ENCODE results near the gene WIZ.

The WIZ gene

DNA sequence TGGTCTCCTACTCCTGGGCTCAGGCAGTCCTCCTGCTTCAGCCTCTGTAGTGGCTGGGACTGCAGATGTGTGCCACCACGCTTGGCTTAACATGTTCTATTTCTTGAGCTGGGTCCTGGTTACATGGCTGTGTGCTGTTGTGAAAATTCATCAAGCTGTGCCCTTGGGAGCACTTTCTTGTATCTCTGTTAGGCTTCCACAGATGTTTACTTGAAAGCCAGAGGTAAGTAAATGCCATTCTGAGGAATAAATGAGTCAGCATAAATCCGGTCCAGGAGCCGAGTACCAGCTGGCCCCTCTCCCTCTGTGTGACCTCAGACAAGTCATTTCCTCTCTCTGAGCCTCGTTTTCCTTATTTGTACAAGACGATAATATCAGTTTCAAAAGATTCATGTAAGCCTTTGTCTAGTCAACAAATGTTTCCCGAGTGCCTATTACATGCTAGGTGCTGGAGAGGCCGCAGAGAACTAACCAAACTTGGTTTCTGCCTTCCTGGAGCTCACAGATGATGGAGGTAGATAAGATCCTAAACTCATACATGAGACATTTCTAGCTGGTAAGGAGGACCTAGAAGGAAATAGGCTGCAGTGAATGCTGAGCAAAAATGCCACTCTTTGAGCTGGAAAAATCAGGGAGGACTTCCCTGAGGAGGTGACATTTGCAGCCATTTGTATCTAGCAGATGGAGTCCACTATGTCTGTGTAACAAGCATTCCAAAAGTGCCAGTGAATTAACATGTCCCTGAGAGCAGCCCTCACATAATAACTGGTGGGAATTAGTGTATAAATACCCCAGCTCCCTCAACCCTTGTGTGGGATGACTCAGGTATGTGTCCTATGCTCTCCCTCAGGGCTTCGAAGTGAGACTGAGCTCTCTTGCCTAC lies 17.3 kb upstream of the WIZ start:
- peak; percentile 53 for DNase-seq

DNA sequence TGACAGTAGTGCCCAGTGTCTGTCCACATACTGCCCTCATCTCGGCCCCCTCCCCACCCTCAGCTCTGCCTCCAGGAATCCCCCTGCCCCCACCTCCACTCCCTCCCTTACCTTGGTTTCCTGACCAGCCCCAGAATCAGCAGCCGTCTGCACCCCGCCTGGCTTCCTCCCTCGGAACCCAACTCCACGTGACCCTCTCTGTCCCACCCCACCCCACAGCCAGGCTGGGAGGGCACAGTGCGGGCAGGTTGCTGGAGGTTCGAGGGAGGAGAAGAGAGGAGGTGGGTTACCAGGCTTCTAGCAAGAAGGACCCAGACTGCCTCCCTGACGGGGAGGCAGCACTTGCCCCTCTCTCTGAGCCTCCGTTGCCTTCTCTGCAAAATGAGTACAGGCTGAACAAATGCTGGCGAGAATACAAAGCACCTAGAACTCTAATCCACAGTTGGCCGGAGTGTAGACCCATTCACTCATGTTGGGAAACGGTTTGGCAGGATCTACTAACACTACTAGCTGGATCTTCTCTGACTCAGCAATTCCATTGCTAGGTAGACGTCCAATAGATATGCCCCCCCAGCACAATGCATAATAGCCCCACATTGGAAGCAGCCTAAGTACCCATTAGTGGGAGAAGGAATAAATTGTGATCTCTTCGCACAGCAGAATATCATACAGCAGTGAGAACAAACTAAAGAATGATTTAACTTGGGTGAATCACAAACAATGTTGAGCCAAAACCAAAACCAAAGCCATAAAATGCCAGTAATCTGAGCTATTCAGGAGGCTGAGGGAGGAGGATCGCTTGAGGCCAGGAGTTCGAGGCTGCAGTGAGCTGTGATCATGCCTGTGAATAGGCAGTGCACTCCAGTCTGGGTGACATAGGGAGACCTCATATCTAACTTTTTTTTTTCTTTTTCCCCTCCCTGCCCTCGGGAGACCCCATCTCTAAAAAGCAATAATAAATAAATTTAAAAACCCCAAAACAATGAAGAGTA lies 14.9 kb upstream of the WIZ start, which contains the start of gene RASAL3:
RASAL3 (minus strand) TSS at position 151 of the 992 bp plus-strand sequence. CDS start 186 bp downstream, outside the sequence.
- DNase-seq = peak; percentile 46

DNA sequence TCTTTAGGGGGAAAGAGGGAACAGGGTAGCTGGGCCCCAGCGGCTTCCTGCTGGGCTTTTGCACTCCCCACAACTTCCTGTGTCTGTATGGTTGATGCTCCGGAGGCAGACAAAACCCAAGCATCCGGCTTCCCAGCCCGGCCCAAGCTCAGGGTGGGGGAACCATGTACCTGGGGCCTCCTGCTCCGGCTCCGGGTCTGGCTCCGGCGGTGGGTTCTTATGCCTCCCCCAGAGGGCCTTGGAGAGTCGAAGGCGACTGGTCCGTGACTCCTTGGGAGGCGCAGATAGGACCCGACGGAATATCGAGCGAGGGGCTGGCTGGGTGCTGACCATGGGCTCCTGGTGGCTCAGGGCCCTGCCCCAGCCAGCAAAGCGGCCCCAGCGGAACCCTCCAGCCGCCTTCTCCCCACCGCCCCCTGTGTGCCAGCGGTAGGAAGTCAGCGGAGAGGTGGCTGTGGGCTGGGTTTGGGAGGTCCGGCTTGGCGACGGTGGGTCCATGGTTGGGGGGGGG lies 14.2 kb upstream of the WIZ start:
- DNase-seq = peak; percentile 39

- DNase-seq = no peak
Observed at GRCh38 chr19:15461694-15462093, 11.9 kb upstream of the WIZ start.

DNA sequence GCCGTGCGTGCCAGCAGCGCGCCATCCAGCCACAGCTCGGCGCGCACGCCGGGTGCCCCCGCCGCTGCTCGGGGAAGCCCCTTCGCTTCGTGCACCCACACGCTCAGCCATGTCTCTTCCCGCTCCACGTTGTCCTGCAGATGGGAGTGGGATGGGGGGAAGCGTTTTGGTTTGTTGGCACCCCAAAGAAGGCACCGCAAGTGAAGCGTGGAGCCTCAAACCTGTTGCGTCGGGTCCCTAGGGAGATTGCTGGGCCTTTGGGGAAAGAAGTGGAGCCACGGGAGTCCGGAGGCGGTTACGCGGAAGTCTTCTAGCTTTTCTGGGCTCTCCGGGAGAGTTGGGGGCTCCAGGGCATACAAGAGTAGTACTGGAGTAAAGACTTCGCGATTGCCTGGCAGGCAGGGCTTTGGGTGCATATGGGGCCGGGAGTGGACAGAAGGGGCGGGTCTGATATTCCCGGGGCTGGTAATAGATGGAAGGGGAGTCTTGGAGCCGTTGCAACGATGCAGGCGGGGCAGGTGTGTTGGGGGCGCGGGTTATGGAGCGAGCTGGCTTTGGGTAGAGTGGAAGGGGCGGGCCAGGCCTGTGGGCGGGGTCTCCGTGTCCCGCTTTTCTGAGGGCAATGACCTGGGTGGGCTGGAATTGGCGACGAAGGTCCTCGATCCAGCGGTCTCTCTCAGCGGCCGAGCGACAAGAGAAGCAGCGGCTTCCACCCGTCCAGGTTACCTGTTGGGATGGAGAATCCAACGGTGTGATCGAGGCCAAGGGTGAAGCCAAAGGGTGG lies 8.1 kb upstream of the WIZ start:
- no peak for DNase-seq

DNA sequence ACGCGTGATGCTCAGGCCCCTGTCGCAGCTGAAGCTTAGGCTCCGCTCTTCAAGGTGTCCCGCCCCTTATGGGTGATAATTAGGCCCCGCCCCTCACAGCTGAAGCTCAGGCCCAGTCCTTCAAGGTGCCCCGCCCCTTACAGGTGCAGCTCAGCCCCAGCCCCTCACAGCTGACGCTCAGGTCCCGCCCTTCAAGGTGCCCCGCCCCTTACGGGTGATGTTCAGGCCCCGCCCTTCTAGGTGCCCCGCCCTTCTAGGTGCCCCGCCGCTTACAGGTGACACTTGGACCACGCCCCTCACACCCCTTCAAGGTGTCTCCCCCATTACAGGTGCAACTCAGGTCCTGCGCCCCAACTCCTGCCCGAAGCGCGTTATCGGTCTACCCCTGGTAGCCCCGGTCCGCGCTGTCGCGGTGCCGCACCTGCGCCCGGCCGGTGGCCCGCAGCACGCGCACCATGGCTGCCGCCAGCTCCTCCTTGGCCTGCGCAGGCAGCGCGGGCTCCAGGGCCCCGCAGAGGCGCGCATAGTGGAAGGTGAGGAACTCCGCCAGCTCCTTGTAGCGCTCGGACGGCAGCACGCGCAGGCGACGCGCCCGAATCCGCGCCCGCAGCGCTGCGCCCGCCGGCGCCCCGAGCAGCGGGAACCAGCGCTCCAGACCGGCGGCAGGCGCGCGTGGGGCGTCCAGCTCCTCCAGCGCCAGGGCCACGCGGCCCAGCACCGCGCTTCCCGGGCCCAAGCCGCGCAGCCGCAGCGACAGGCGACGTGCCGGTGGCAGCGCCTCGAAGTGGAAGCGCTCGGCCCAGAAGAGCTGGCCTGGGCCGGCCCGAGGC lies 7.3 kb upstream of the WIZ start:
- DNase-seq = no peak

- no peak for DNase-seq
Observed at GRCh38 chr19:15456441-15456840, 6.7 kb upstream of the WIZ start.

DNA sequence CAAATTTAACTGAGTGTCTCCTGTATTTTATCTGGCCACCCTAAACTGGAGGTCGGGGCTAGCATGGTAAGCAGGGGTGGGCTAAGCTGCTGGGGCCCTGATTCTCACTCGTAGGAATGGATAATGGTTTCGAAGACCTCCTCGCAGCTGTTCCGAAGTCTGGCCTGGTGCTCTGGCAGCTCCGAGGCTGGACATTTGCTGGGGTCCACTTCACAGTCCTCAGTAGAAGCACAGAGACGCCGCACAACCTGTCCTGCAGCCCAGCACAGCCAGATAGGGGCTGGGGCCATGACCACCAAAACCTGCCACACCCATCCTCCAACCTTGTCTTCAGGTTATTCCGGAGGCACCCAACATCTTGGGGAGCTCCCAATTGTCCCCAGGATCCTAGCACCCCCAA lies 6.2 kb upstream of the WIZ start:
- no peak for DNase-seq

GRCh38 chr19:15453906-15454860 lies 4.4 kb upstream of the WIZ start:
- DNase-seq = no peak

DNA sequence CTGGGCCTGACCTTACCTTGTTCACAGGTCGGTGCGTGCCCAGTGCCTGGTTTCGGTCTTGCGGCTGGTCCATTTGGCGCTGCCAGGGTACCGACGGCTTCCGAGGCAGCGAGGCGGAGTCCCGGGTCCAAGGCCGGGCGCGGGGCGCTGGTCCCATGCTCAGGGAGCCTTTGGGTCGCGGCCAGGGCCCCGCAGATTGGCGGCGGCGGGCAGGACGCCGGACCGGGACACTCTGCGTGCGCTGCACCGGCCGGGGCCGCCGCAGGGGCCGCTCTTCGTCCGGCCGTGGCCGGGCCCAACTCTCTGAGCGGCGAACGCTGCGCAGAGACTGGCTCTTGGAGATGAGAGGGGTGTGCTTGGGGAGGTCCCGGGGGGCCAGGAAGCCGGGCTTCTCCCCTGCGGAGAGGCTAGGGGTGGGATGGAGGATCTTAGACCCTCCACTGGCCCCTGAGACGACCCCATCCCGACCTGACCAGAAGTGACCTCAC lies 3.4 kb upstream of the WIZ start:
- DNase-seq = no peak

- DNase-seq = peak; percentile 89
Observed at GRCh38 chr19:15452111-15453047, 2.6 kb upstream of the WIZ start.

DNA sequence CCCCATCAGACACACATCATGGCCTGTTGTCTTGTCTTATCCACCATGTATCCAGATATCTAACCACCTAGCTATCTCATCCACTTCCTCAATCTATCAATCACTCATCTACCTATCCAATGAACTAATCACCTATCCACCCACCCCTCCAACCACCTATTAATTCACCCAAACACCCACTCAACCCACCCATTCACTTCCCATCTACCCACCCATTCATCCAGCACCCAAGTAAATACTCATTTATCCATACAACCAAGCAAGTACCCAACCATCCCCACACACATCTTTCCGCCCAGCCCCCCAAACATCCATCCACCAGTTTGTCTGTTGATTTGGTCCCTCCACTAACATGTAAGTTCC lies 753 bp upstream of the WIZ start:
- DNase-seq = no peak

DNA sequence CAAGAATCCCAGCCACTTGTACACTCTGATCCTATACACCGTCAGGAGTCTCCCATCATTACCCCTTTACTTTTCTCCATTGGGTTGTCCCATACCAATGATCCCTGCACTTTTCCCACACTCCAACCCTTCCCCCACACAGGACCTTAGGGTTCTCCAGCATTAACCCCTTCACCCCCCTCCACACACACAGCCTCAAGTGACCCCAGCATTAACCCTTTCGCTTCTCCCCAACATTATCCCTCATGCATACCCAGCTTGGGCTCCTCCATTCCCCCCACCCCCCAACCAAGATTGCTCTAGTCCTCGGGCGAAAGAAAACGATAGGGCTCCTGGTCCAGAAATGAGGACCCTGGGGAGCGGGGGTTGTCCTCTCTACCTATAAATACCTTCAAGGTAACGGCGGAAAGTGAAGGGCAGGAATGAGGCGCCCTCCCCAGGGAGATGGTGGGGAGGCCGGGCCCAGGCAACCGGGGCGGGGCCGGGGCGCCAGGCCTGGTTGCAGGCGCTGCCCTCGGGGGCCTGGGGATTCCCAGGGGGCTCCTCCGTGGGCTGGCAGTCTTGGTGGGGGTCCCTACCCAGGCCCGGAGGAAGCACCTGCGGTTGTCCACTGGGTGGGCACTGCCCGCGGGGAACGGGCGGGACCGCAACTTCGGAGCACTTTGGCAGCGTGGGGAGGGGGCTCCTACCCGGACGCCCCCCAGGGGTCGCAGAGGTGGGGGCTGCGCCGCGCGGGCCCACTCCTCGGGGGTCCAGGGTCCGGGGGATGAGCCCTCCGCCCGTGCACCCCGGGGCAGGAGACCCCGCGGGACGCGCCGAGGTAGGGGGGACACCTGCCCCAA lies 757 bp downstream of the WIZ start:
- DNase-seq = no peak

DNA sequence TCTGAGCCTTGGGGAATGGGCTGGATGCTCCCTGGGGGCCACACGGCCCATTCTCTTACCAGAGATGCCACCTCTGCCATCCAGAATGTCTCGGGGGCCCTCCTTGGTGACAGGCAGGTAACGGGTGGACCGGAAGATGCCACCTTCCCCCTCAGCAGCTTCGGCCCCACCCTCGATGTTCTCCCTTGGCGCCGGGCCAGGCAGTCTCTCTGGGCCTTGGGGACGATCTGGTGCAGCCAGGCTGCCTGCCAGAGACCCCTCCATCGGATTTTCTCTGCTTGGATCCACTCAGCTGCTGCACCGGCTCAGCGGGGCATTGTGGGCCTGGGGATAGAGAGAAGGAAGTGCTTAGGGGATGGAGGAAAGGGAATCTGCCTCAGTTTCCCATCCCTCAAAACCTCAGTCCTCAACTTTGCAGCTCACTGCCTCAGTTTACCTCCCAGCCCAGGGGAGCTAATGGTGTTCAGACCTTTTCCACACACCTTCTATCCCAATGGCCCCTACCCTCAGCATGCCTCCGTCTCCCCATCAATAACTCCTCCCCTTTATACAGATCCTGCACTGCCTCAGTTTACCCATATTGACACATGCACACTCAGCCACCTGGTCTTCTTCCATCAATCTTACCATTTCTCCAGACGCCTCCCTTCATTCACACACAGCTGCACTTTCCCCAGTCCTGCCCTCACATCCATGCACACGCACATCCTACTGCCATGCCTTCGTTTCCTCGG lies 1.5 kb downstream of the WIZ start:
- DNase-seq = no peak

- no peak for DNase-seq
Observed at GRCh38 chr19:15447057-15447456, 2.7 kb downstream of the WIZ start.

DNA sequence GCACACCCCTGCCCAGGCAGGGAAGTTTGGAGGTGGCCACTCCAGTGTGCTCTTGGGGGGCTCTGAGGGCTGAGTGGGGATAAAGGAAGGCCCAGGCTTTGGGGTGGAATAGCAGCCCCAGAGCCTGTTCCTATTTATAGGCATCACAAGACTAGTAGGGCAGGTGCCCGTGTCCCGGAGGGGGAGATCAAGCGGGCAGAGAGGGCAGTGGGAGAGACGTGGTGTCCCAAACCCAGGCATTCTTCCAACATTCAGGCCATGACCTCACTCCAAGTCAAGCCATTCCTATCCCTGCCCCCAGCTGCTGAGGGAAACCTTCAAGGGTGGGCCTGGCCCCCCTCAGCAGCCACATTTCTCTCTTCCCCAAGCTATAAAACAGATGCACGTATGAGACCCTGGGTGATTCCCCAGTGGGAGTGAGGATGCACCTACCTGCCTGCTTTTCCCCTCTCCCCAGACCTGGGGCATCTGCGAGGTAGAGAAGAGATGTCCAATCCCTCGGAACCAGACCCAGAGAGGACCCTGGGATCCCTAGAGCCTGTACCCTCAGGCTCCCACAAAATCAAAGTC lies 3.9 kb downstream of the WIZ start:
- DNase-seq = no peak

GRCh38 chr19:15445227-15445605 lies 4.5 kb downstream of the WIZ start:
- DNase-seq = no peak
